Stimulated activated CD8-positive, alpha-beta memory T cell treated with anti-CD3 and anti-CD28 coated beads, Interleukin-15, amount 100 ng/mL, for 4 hours (primary cell): ENCODE results near the gene DDX54.
"Not testable (repeated sequence)": the region's sequence is repeated elsewhere in the genome, so short reads cannot be mapped to it uniquely, and the experiment has no call there.

Source experiments
- DNase-seq, 2 donors: peaks; one replicate each; pipeline ENCODE4 v3.0.0-alpha.2; 2020; ENCODE audit warnings: low read depth in 2 of 2

DDX54 gene

DNA sequence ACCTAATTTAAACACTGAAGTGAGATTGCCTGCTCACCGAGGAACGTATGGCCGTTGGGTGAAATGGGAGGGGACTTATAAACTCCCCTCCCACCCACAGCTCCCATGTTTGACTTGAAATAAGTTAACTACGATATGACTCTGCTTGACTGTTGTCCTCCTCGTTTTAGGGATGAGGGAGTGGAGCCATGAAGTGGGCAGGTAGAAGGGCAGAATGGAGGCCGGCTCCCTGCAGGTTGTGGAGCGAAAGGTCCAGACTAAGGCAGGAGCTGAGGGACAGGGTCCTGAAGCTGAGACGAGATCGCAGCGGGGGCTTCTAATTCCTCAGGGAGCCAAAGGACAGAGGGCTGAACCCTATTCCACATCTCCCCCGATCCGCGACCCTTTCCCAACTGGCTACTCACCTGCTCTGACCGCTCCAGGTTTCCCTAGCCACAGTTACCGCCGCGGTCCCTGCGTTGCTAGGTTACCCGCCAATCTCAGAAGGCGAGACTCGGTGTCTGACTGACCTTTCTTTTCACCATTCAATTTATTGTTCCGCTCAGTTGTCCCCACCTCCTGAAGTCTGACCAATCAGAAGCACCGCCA lies 35.4 kb upstream of the DDX54 start:
- DNase-seq, result no peak

DNA sequence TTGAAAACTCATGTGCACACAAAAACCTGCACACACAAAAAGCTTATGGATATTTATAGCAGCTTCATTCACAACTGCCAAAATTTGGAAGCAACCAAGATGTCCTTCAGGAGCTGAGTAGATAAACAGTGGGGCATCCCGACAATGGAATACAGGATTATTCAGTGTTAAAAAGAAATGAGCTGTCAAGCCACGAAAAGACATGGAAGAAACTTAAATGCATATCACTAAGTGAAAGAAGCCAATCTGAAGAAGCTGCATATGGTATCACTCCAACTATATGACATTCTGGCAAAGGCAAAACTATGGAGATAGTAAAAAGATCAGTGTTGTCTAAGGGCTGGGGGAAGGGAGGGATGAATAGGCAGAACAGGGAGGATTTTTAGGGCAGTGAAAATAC lies 30.7 kb upstream of the DDX54 start:
- no peak for DNase-seq

DNA sequence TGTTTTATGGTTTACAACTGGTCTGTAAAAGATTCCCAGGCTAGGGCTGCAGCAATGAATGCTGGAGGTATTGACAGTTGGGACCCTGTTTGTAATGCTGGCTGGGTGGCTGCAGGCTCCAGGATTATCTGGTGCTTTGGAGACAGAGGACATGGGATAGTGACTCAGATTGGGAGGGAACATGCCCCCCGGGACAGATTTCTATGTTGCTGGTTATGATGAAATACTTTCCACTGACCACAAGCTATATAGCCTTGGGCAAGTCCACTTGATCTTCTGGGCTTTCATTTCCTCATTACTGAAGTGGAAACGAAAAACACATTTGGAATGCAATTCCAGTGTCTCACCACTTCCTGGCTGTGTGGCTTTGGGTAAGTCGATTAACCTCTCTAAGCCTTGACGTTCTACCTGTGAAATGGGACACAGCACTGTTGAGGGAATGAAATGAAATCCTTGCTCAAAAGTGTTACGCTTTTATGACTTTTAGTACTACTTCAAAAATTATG lies 29.7 kb upstream of the DDX54 start:
- no peak for DNase-seq

DNA sequence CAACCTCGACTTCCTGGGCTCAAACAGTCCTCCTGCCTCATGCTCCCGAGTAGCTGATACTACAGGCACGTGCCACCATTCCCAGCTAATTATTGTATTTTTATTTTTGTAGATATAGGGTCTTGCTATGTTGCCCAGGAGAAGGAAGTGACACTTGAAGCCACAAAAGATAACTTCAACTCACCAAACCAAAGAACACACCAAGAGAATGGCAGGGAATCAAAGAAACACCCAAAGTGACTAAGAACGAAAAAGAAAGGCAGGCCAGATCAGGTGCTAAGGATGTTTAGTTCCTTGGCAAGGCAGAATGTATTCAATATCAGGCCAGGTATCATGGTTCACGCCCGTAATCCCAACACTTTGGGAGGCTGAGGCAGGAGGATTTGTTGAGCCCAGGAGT lies 25.9 kb upstream of the DDX54 start:
- no peak for DNase-seq

DNA sequence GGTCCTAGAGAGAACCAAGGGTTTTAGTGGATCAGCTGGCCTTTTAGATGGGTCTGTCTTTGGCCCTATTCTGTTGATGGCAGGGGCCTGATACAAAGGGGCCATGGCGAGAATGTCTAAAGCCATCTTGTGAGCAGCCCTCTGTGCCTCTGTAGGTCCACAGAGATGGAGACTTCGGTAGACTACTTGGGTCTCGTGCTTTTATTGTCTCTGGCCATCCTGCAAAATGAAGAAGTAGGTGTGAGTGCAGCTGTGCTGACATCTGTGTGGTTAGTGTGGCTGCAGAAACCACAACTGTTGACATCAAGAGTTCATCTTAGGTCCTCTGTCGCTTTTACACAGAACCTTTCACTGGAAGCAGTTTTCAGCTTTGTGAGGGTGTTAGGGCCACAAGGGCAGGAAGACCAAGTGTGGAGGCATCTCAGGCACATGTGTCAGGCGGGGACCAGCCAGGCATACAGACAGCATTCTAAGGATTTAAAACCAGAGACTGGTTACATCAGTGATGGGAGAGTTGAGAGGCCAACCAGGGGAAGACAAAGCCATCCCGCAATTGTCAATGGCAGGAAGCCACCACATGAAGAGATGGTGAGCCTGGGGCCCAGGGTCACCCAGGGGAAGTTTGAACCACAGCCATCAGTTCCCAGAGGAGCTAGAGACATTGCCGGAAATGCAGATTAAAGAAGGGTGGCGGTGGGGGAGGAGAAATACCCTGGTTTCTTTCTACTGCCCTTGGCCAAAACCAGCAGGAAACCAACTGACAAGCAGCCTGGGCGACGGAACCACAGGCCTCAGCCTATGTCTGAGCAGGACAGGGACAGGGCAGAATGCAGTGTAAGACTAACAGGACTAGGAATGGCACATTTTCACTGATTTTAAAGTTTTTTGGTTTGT lies 23.0 kb upstream of the DDX54 start:
- peak in 1 of 2 donors; percentile 28 for DNase-seq

DNA sequence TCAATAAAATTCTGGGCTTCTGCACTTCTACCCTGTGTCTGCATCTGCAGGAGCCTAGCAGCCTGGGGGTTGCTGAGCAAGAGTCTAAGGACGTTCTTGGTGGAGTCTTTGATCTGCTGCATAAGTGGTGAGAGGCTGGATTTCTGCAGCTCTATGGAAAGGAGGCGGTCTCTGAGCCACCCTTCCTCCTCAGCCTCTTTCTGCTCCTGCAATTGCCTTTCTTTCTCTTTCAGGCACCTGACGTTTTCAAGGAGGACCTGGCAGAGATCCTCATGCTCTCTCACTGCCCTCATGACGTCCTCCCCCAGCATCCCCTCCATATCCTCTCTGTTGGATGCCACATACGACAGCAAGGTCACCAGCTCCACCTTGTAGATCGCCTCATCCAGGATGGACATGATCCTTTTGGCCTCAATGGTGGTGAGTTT lies 22.3 kb upstream of the DDX54 start:
- DNase-seq, result no peak

DNA sequence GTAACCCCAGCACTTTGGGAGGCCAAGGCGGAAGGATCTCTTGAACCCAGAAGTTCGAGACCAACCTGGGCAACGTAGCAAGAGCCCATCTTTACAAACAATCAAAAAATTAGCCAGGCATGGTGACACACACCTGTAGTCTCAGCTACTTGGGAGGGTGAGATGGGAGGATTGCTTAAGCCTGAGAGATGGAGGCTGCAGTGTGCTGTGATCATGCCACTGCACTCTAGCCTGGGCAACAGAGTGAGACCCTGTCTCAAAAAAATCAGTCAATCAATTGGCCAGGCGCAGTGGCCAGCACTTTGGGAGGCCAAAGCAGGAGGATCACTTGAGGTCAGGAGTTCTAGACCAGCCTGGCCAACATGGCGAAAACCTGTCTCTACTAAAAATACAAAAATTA lies 21.5 kb upstream of the DDX54 start:
- not testable (repeated sequence) for DNase-seq

DNA sequence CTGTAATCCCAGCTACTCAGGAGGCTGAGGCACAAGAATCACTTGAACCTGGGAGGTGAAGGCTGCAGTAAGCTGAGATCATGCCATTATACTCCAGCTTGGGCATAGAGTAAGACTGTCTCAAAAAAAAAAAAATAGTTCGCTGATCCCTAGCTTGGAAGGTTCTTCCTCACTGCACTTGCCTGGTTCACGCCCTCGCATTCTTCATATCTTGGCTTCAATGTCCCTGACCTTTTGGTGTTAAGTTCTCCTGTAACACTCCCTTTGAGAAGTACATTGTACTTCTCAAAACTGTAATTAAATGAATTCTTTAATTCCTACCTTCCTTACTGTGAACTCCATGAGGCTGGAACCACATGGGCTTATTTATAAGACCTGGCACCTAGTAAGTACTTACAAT lies 19.5 kb upstream of the DDX54 start:
- DNase-seq, result no peak

DNA sequence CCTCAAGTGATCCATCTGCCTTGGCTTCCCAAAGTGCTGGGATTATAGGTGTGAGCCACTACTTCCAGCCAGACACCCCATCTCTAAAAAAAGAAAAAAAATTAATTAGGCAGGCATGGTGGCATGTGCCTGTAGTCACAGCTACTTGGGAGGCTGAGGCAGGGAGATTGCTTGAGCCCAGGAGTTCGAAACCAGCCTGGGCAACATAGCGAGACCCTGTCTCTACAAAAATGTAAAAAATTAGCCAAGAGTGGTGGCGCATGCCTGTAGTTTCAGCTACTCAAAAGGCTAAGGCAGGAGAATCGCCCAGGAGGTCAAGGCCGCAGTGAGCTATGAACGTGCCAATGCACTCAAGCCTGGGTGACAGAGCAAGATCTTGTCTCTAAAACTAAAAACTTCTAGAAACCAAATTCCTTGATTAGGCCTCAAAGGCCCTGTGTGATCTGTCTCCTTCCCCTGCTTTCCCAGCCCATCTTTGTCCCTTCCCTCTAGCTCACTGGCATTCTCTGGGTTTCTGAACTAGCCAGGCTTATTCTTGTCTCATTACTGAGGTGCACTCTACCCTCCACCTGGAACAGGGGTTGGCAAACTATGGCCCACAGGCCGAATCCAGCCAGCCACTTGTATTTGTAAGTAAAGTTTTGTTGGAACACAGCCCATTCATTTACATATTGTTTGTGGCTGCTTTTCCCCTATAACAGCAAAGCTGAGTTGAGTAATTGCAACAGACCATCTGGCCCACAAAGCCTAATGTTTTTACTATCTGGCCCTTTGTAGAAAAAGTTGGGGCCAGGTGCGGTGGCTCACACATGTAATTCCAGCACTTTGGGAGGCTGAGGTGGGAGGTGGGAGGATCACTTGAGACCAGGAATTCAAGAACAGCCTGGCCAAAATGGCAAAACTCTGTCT lies 18.8 kb upstream of the DDX54 start:
- no peak for DNase-seq

DNA sequence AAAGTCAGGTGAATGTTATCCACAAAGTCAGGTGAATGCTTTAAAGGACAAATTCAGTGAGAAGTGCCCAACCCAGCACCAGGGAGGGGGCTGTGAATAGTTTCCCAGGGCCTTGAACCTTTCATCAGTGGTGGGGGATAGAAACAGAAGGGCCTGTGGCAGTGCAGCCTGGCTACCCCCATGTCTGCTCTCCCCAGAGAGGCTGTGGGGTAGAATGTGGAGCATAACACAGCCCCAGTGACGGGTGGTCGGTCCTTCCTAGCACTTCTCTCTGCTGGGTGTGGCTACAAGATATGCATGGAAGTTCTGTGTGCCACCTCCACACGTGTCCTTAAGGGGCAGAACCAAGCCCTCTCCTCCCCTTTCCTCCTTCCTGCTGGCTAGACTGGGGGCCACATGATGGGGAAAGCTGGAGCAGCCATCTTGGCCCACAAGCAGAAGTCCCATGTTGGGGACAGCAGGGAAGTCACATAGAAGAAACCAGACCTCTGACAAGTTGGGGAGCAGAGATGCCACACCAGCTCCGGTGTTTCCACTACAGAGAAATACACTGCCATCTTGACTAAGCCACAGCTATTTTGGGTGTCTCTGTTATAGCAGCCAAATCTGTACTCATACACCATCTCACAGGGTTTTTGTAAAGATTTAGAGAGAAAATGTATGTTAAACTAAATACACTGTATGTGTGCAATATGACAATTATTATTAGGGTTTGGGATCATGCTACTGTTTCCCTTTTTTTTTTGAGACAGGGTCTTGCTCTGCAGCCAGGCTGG lies 17.2 kb upstream of the DDX54 start:
- no peak for DNase-seq

DNA sequence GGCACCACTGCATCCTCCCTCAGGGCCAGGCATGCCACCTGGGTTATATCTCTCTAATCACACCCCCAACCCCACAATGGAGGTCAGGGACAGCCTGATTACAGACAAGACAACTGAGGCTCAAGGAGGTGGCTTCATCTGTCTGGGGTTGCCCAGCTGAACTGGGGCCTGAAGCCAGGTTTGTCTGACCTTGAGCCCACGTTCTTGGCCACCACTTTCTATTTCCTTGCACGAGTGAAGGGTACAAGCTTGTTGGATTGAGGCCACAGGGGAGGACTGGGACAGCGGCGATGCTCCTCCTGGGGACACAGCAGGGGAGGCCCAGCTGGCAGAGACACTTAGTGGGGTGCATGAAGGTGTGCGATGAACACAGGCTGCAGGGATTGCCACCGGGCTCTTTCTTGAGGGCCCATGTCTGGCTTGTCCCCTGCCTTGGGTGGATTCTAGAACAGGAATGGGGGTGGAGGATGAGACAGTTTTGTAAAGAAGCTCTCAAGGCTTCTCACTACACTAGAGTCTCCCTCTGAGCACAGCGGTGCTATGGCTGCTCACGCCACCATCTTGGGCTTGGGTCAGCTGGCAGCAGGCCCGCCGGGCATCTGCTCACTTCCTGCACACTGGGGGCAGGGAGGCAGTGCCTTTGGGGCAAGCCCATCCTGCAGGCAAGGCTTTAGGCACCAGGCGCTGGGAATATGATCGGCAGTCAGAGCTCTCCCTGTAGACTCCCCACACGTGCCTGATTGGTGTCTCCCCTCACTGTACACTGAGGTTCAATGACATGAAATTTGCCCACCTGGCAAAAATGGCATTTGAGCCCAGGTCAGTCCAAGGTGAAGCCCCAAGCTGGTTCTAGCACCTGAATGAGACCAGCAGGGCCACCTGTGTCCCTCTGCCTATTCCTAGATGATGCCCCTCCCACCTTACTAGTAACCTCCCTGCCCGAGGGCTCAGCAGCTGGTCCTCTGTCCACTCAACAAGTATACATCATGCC lies 16.2 kb upstream of the DDX54 start:
- DNase-seq, result no peak

DNA sequence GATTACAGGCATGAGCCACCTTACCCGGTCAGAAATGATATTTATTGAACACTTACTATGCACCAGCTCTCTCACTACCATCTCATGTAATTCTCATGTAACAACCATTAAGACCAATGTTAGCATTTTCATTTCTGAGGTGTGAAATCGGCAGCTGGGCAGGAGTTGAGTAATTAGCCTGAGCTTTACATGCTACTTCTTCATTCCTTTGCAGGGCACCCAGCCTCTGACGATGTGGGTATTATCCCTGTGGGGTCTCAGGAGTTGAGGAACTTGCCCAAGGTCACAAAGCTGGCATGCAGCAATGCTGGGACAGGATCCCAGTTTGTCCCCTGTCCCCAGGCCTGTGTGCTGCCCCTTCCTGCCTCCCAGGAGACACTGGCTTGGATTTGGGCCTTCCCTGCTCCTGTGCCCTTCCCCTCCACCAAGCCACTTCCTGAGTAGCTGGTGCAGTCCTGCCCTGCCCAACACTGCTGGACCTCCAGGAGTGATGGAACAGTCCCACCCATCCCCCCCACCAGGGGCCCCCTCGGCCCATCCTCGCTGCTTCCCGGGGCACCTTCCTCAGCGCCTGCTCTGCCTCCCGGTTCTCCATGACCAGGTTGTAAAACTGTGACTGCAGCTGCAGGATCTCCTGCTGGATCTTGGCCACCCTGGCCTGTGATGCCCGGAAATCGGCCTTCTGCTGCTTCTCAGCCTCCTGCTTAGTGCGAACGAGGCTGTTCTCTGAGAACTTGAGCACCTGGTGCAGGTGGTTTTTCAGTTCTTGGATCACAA lies 14.9 kb upstream of the DDX54 start:
- DNase-seq, result no peak

DNA sequence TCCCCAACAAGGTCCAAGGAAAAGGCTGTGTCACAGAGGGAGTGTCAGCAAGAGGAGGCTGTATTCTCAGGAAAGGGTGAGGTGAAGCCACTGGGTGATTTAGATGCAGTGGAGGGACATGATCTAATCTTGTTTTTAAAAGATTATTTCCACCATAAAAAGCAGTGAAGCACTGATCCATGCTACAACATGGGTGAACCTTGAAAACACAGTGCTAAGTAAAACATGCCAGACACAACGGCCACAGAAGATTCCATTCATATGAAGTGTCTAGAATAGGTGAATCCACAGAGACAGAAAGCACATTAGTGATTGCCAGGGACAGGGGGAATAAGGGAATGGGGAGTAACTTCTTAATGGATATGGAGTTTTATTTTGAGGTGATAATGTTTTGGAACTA lies 13.0 kb upstream of the DDX54 start:
- DNase-seq, result no peak

DNA sequence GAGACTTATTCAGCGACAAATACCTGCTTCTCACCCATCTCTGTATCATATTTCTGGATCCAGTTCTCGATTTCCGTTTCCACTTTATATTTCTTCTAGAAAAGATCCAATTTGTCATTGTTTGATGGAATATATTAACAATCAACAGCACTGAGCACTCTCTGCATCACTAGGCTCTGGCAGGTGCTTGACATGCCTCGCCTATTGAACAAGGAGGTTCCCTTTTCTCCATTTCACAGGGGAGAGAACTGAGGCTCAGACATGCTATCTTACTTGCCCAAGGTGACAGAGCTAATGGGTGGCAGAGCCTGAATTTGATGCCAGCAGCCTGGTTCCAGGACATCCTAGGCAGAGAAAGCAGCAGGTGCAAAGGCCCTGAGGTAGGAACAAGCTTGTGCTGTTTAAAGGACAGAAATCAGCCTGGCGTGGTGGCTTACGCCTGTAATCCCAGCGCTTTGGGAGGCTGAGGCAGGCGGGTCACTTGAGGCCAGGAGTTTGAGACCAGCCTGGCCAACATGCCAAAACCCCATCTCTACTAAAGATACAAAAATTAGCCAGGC lies 12.3 kb upstream of the DDX54 start:
- no peak for DNase-seq

DNA sequence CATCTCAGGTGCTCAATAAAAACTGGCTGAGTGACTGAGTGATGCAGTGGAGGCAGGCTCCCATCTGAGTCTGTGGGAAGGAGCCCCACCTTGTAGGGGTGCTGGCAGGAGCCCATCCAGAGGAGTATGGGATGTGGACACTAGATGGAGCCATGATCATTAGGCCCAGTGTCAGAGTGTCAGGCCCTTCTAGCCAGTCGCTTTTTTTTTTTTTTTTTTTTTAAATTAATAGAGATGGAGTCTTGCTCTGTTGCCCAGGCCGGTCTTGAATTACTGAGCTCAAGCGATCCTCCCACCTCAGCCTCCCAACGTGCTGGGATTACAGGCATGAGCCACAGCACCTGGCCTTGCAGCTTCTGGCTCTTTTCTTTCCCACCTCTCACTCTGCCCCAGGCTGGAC lies 11.7 kb upstream of the DDX54 start:
- no peak for DNase-seq

DNA sequence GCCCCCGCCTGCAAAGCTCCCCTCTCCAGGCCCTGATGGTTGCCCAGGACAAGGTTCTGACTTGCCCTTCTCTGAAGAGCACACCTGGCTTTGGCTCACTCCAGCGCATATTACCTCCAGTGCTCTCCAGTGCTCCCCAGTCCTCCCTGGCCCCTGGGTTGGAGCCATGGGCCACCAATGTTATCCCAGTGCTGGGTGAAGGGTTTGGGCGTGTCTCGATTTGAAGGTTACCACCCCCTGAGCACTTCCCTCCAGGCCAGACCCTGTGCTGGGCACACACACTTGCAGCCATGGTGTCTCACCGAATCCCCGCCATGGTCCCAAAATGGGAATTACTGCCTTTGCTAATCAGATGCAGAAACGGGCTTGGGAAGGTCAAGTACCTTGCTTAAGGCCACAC lies 11.3 kb upstream of the DDX54 start:
- DNase-seq, result no peak

DNA sequence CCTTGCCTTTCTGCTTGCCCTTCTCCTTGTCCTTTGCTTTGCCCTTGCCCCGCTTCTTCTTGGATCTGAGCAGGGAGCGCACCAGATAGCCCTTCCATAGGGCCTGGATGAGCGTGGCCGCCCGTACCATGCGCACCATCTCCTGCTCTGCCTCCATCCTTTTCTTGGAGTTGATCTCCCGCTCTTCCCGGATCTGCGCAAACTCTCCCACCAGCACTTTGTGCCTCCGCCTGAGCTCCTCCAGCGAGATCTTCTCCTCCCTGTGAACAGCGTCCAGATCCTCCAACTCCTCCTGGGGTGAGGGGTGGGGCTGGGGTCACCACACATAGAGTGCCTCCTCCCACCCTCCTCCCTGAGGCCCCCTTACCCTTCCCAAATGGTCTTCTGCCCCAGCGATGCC lies 10.3 kb upstream of the DDX54 start:
- no peak for DNase-seq

DNA sequence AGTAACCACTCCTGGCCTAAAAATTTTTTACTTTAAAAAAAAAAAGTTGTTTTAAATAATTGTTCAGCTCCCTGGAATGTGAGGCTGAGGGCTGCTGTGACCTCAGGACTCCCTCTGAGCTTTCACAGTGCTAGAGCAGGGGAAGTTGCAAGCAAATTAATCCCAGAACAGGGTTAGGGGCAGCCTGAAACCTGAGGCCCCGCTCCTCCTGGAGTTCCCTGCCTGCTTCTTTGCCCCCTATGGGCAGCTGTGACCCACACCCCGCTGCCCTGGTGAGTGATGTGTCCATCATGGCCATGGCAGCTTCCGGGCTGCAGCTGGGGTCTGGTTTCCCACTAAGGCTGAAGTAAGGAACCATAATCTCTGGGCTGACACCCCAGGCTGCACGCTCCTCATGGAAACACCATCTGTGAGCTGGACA lies 9.7 kb upstream of the DDX54 start:
- no peak for DNase-seq

DNA sequence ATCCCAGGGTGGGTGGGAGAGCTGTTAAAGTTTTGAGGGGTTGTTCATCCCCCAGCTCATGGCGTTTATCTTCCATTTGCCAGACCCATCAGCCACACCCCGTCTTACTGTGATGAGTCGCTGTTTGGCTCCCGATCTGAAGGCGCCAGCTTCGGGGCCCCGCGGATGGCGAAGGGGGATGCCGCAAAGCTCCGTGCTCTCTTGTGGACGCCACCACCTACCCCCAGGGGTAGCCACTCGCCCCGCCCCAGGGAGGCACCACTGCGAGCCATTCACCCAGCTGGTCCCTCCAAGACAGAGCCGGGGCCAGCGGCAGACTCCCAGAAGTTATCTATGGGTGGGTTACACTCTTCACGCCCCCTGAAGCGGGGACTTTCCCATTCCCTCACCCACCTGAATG lies 5.9 kb upstream of the DDX54 start:
- no peak for DNase-seq
